Nephron (organoid): ENCODE data around the gene QTRT2.

Experiments
- H3K27ac Mint-ChIP-seq, 3 experiments: 2 replicates each; pipeline ENCODE4 v1.8.0; 2020; ENCODE audit warnings: mixed read lengths in 3 of 3, mild to moderate bottlenecking in 2 of 3, moderate library complexity in 1 of 3
- H3K27me3 Mint-ChIP-seq: 2 replicates; pipeline ENCODE4 v1.8.0; 2021; ENCODE audit warnings: low read depth, mild to moderate bottlenecking, moderate library complexity, mixed read lengths
- H3K36me3 Mint-ChIP-seq: 2 replicates; pipeline ENCODE4 v1.8.0; 2020; ENCODE audit warnings: low read depth, mixed read lengths
- H3K4me1 Mint-ChIP-seq: 2 replicates; pipeline ENCODE4 v1.8.0; 2020; ENCODE audit warnings: mixed read lengths
- H3K4me3 Mint-ChIP-seq, 3 experiments: 2 replicates each; pipeline ENCODE4 v1.8.0; 2020; ENCODE audit warnings: mild to moderate bottlenecking in 3 of 3, mixed read lengths in 3 of 3, moderate library complexity in 2 of 3
- H3K9me3 Mint-ChIP-seq: 2 replicates; pipeline ENCODE4 v1.8.0; 2020; ENCODE audit warnings: mixed read lengths
- CTCF ChIP-seq, 3 experiments: fragments of 200-600 bp; sonication (generic); IDR thresholded peaks; one replicate each; pipeline ENCODE4 v1.5.0; 2021; ENCODE audit warnings: antibody characterized with exemption in 3 of 3; ENCODE audit not compliant: unreplicated experiment in 3 of 3

QTRT2 gene

GRCh38 chr3:114022145-114022802 lies 34.3 kb upstream of the QTRT2 start:
- Mint-ChIP-seq H3K27ac (no peak overlapping the region), H3K27me3 (no peaks in the 10 kb centered on the region), H3K4me3 (no peak overlapping the region), H3K9me3 (no peaks in the 10 kb centered on the region), H3K36me3 (peaks cover 14% of the 10 kb centered on the region), H3K4me1 (no peaks in the 10 kb centered on the region)
- no peak for TF ChIP-seq CTCF (IDR thresholded peaks at IDR 0.05; ENCODE audit: unreplicated experiment in 3 of 3)

- no peaks in the 10 kb centered on the region for H3K4me1 Mint-ChIP-seq
- TF ChIP-seq CTCF (IDR thresholded peaks at IDR 0.05; ENCODE audit: unreplicated experiment in 3 of 3), result no peak
- peak overlapping the region; percentile 5 to 63 (median 14) for H3K27ac Mint-ChIP-seq
- H3K36me3 Mint-ChIP-seq, result peaks cover 18% of the 10 kb centered on the region
- H3K27me3 Mint-ChIP-seq, result no peaks in the 10 kb centered on the region
- no peak overlapping the region for H3K4me3 Mint-ChIP-seq
- no peaks in the 10 kb centered on the region for H3K9me3 Mint-ChIP-seq
Measured at GRCh38 chr3:114025451-114025850, 31.1 kb upstream of the QTRT2 start.

GRCh38 chr3:114026331-114026730 lies 30.2 kb upstream of the QTRT2 start:
- TF ChIP-seq CTCF (IDR thresholded peaks at IDR 0.05; ENCODE audit: unreplicated experiment in 3 of 3), result no peak
- Mint-ChIP-seq H3K4me3 (no peak overlapping the region), H3K27me3 (no peaks in the 10 kb centered on the region), H3K36me3 (peaks cover 22% of the 10 kb centered on the region), H3K27ac (peak overlapping the region in 1 of 3 experiments; percentile 3), H3K4me1 (no peaks in the 10 kb centered on the region), H3K9me3 (no peaks in the 10 kb centered on the region)

GRCh38 chr3:114033721-114034120 lies 22.8 kb upstream of the QTRT2 start:
- TF ChIP-seq CTCF (IDR thresholded peaks at IDR 0.05; ENCODE audit: unreplicated experiment in 3 of 3), result no peak
- H3K36me3 Mint-ChIP-seq, result peaks cover 27% of the 10 kb centered on the region
- no peak overlapping the region for H3K27ac Mint-ChIP-seq
- no peaks in the 10 kb centered on the region for H3K4me1 Mint-ChIP-seq
- no peaks in the 10 kb centered on the region for H3K27me3 Mint-ChIP-seq
- H3K9me3 Mint-ChIP-seq, result no peaks in the 10 kb centered on the region
- no peak overlapping the region for H3K4me3 Mint-ChIP-seq

GRCh38 chr3:114034211-114034610 lies 22.3 kb upstream of the QTRT2 start:
- no peaks in the 10 kb centered on the region for H3K4me1 Mint-ChIP-seq
- H3K27ac Mint-ChIP-seq, result no peak overlapping the region
- H3K4me3 Mint-ChIP-seq, result no peak overlapping the region
- no peaks in the 10 kb centered on the region for H3K27me3 Mint-ChIP-seq
- H3K9me3 Mint-ChIP-seq, result no peaks in the 10 kb centered on the region
- TF ChIP-seq CTCF (IDR thresholded peaks at IDR 0.05; ENCODE audit: unreplicated experiment in 3 of 3), result no peak
- H3K36me3 Mint-ChIP-seq, result peaks cover 26% of the 10 kb centered on the region
